Liver (tissue), 3 donors: ENCODE results near the gene PDK2.

Experiments used
- CTCF ChIP-seq: fragments of 150-350 bp; IDR thresholded peaks from 2 replicates; pipeline ENCODE4 v1.5.1; 2017; ENCODE audit warnings: improper control_type of control experiment, low read depth, low read length; ENCODE audit not compliant: missing input control
- GABPA ChIP-seq, 2 donors: IDR thresholded peaks in 1 of 2; conservative IDR thresholded peaks in 1 of 2; 2 replicates each; pipeline ENCODE4 v1.6.1; 2016; ENCODE audit warnings: antibody characterized with exemption in 2 of 2, mild to moderate bottlenecking in 1 of 2, moderate library complexity in 1 of 2
- JUND ChIP-seq, 2 donors: IDR thresholded peaks; 2 replicates each; pipeline ENCODE4 v1.6.1; 2016; ENCODE audit warnings: antibody characterized with exemption in 2 of 2
- MAX ChIP-seq: IDR thresholded peaks from 2 replicates; pipeline ENCODE4 v1.6.1; 2016; ENCODE audit warnings: antibody characterized with exemption
- RAD21 ChIP-seq, 2 donors: IDR thresholded peaks; 2 replicates each; pipeline ENCODE4 v1.6.1; 2016; ENCODE audit warnings: antibody characterized with exemption in 2 of 2, mild to moderate bottlenecking in 2 of 2
- REST ChIP-seq: IDR thresholded peaks from 2 replicates; pipeline ENCODE4 v1.6.1; 2016; ENCODE audit warnings: antibody characterized with exemption, mild to moderate bottlenecking
- YY1 ChIP-seq: IDR thresholded peaks from 2 replicates; pipeline ENCODE4 v1.6.1; 2016; ENCODE audit warnings: antibody characterized with exemption, mild to moderate bottlenecking
- donor health status: healthy.
- donor health status: healthy.

GRCh38 chr17:50057521-50057991 is 37.6 kb upstream of the PDK2 start:
- TF ChIP-seq CTCF (no peak), MAX (no peak), RAD21 (IDR thresholded peaks at IDR 0.05) (no peak), REST (no peak), GABPA (IDR thresholded peaks at IDR 0.05 in 1 of 2, conservative IDR thresholded peaks at IDR 0.05 in 1 of 2) (no peak), JUND (IDR thresholded peaks at IDR 0.05) (no peak), YY1 (no peak)
